OCI-LY3 (cell line): ENCODE results near the gene GCSH.

ENCODE experiments used
- CTCF ChIP-seq: fragments of 200-600, 300-600 bp; sonication (generic); IDR thresholded peaks from 2 replicates; pipeline ENCODE4 v1.5.1; 2014; ENCODE audit warnings: antibody characterized with exemption, low read length, low read depth
- EZH2phosphoT487 ChIP-seq: fragments of 200-600 bp; shearing (Covaris generic); IDR thresholded peaks from 2 replicates; pipeline ENCODE4 v1.6.1; 2018; ENCODE audit warnings: antibody characterized with exemption, mixed run types, low read depth

DNA sequence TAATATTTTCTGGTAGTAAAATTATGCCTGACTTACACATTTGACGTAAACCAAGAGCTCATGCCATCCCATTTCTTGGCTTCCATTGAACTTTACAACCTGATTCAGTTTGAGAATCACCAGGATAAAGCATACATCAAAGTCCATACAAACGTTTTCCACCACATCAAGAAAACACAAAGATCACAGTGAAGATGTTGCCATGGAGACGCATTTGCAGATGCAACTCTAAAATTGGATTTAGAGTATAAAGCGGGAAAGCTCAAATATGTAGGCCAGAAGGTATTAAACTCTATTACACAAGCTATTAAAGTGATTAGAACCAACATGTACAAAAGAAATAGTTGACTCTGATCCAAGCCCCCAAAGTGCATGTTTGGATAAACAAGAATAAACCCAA, 29.5 kb downstream of the GCSH start:
- no peak for TF ChIP-seq CTCF
- TF ChIP-seq EZH2phosphoT487, result no peak
